Tibial artery (tissue), 4 donors: ENCODE data around the gene VPS13D.
"Not testable (repeated sequence)": the region's sequence is repeated elsewhere in the genome, so short reads cannot be mapped to it uniquely, and the experiment has no call there.

ENCODE experiments used
- DNase-seq, 2 donors: peaks; one replicate each; pipeline ENCODE4 v3.0.0-alpha.2; 2019
- H3K27ac ChIP-seq, 2 donors: fragments of 200-600 bp; sonication (generic) in 1 of 2; 1 replicate in 1 of 2; 2 replicates in 1 of 2; pipeline ENCODE4 v1.5.1; 2018 to 2019; ENCODE audit warnings: mild to moderate bottlenecking in 1 of 2
- H3K27me3 ChIP-seq, 2 donors: fragments of 200-600 bp; sonication (generic) in 1 of 2; one replicate each; pipeline versions ENCODE4 v1.5.1 to v1.6.0; 2016 to 2019
- H3K36me3 ChIP-seq, 3 donors: fragments of 200-600 bp; sonication (generic) in 2 of 3; one replicate each; pipeline ENCODE4 v1.5.1; 2016 to 2019; ENCODE audit warnings: mild to moderate bottlenecking in 2 of 3
- H3K4me1 ChIP-seq, 4 donors: fragments of 200-600 bp; sonication (generic) in 2 of 4; 1 replicate in 3 of 4; 2 replicates in 1 of 4; pipeline ENCODE4 v1.5.1; 2016 to 2019
- H3K4me3 ChIP-seq, 2 donors: fragments of 200-600 bp; sonication (generic) in 1 of 2; 1 replicate in 1 of 2; 2 replicates in 1 of 2; pipeline ENCODE4 v1.5.1; 2018 to 2019; ENCODE audit warnings: mild to moderate bottlenecking in 2 of 2
- H3K9me3 ChIP-seq, 3 donors: fragments of 200-600 bp; sonication (generic) in 1 of 3; one replicate each; pipeline ENCODE4 v1.5.1; 2016 to 2019
- CTCF ChIP-seq, 2 experiments: fragments of 200-600 bp in 1 of 2; fragments of 450-650 bp in 1 of 2; IDR thresholded peaks; one replicate each; pipeline ENCODE4 v1.5.1; 2017 to 2019; ENCODE audit warnings: antibody characterized with exemption in 2 of 2, mild to moderate bottlenecking in 1 of 2, moderate library complexity in 1 of 2
- intact Hi-C: fragments of 100-400 bp; cut with DNase I; formaldehyde crosslinking; loops from one replicate; pipeline ENCODE4 v1.15.0; 2023; ENCODE audit warnings: low total_unique reads

VPS13D gene

GRCh38 chr1:12519693-12520364 lies 290.0 kb downstream of the VPS13D start:
- peaks cover 5 to 18% (median 15%) of the 10 kb centered on the region in 4 donors for H3K4me1 ChIP-seq
- H3K36me3 ChIP-seq: no peaks in the 10 kb centered on the region
- H3K4me3 ChIP-seq: no peak overlapping the region
- no peaks in the 10 kb centered on the region for H3K9me3 ChIP-seq
- H3K27me3 ChIP-seq: no peaks in the 10 kb centered on the region
- no peak for TF ChIP-seq CTCF (IDR thresholded peaks at IDR 0.05)
- DNase-seq: no peak
- intact Hi-C loops: no loop called here
- H3K27ac ChIP-seq: peak overlapping the region; percentile 51 to 66

GRCh38 chr1:12521096-12521495 lies 291.3 kb downstream of the VPS13D start:
- H3K4me3 ChIP-seq: no peak overlapping the region
- no peaks in the 10 kb centered on the region for H3K9me3 ChIP-seq
- no peaks in the 10 kb centered on the region for H3K27me3 ChIP-seq
- H3K4me1 ChIP-seq: peaks cover 5 to 30% (median 22%) of the 10 kb centered on the region in 4 donors
- H3K27ac ChIP-seq: no peak overlapping the region
- H3K36me3 ChIP-seq: no peaks in the 10 kb centered on the region
- intact Hi-C loops: no loop called here
- no peak for TF ChIP-seq CTCF (IDR thresholded peaks at IDR 0.05)
- DNase-seq: no peak

GRCh38 chr1:12522780-12523179 lies 292.9 kb downstream of the VPS13D start:
- H3K27ac ChIP-seq, intact Hi-C loops, H3K36me3 ChIP-seq, H3K4me3 ChIP-seq, H3K27me3 ChIP-seq, H3K9me3 ChIP-seq: not testable (repeated sequence)
- H3K4me1 ChIP-seq: peaks cover 5 to 33% (median 22%) of the 10 kb centered on the region in 4 donors
- DNase-seq: peak in 1 of 2 donors; percentile 48

GRCh38 chr1:12524266-12524665 lies 294.4 kb downstream of the VPS13D start:
- Histone ChIP-seq H3K4me1 (peaks cover 5 to 31% (median 18%) of the 10 kb centered on the region in 4 donors), H3K27ac (no peak overlapping the region), H3K27me3 (no peaks in the 10 kb centered on the region), H3K9me3 (no peaks in the 10 kb centered on the region), H3K36me3 (no peaks in the 10 kb centered on the region), H3K4me3 (no peak overlapping the region)
- peak in 1 of 2 donors; percentile 45 for DNase-seq
- intact Hi-C loops: no loop called here
- TF ChIP-seq CTCF (IDR thresholded peaks at IDR 0.05): no peak

- intact Hi-C loops: no loop called here
- no peak for TF ChIP-seq CTCF (IDR thresholded peaks at IDR 0.05)
- DNase-seq: peak; percentile 81 to 88
- Histone ChIP-seq H3K9me3 (no peaks in the 10 kb centered on the region), H3K4me3 (no peak overlapping the region), H3K27me3 (no peaks in the 10 kb centered on the region), H3K4me1 (peaks cover 0 to 24% (median 13%) of the 10 kb centered on the region in 4 donors), H3K36me3 (no peaks in the 10 kb centered on the region), H3K27ac (peak overlapping the region; percentile 18 to 36)
These were observed 295.7 kb downstream of the VPS13D start for GRCh38 chr1:12525311-12526181.

GRCh38 chr1:12527564-12527963 lies 297.7 kb downstream of the VPS13D start:
- H3K27ac ChIP-seq: peak overlapping the region in 1 of 2 donors; percentile 52
- peak; percentile 19 to 65 for DNase-seq

More at GRCh38 chr1:12527564-12527963, 297.7 kb downstream of the VPS13D start:
- intact Hi-C loops: no loop called here
- Histone ChIP-seq H3K4me3 (no peak overlapping the region), H3K4me1 (peaks cover 0 to 24% (median 13%) of the 10 kb centered on the region in 4 donors), H3K36me3 (no peaks in the 10 kb centered on the region), H3K9me3 (no peaks in the 10 kb centered on the region), H3K27me3 (no peaks in the 10 kb centered on the region)
- TF ChIP-seq CTCF (IDR thresholded peaks at IDR 0.05): no peak
